Keratinocyte (primary cell): ENCODE measurements around the gene TMEM132A. TPM values are rescaled to one million over a fixed set of nuclear protein-coding genes. Genes with fewer than 3 reads are reported as not detected.

Source experiments
- DNase-seq: peaks from one replicate; pipeline ENCODE4 v3.0.0-alpha.2; 2011; ENCODE audit warnings: low read depth, missing footprints, low spot score
- FAIRE-seq: peaks from 2 replicates; lab custom pipeline; 2011; peaks lifted over from hg19 to GRCh38; lab: Jason Lieb, UNC
- H2AFZ ChIP-seq: 2 replicates; pipeline ENCODE4 v1.6.0; 2012; ENCODE audit warnings: low read length, control low read depth, inconsistent platforms; ENCODE audit not compliant: control insufficient read depth
- H3K27ac ChIP-seq: 2 replicates; pipeline ENCODE4 v1.5.1; 2011; ENCODE audit warnings: low read length; ENCODE audit not compliant: control insufficient read depth, insufficient read depth
- H3K27me3 ChIP-seq: 3 replicates; pipeline ENCODE4 v1.6.0; 2011; ENCODE audit warnings: low read length; ENCODE audit not compliant: control insufficient read depth, insufficient read depth; ENCODE audit errors: extremely low read depth
- H3K36me3 ChIP-seq, 2 experiments: 2 replicates in 1 of 2; 3 replicates in 1 of 2; pipeline ENCODE4 v1.5.1; 2011; ENCODE audit warnings: low read length in 2 of 2, mild to moderate bottlenecking in 1 of 2; ENCODE audit not compliant: control insufficient read depth in 2 of 2, insufficient read depth in 2 of 2; ENCODE audit errors: extremely low read depth in 1 of 2
- H3K4me1 ChIP-seq: 3 replicates; pipeline ENCODE4 v1.5.1; 2011; ENCODE audit warnings: low read length; ENCODE audit not compliant: control insufficient read depth, insufficient read depth; ENCODE audit errors: extremely low read depth
- H3K4me2 ChIP-seq: 3 replicates; pipeline ENCODE4 v1.6.0; 2011; ENCODE audit warnings: low read depth, low read length; ENCODE audit not compliant: control insufficient read depth, insufficient read depth; ENCODE audit errors: extremely low read depth
- H3K4me3 ChIP-seq, 3 experiments: fragments of 200-600 bp in 1 of 3; sonication (generic) in 1 of 3; 2 replicates in 2 of 3; 3 replicates in 1 of 3; pipeline ENCODE4 v1.5.1; 2011 to 2016; ENCODE audit warnings: low read length in 3 of 3, mild to moderate bottlenecking in 3 of 3, control low read depth in 2 of 3, inconsistent platforms in 1 of 3, low read depth in 1 of 3, mixed read lengths in 1 of 3, mixed run types in 1 of 3, moderate library complexity in 1 of 3; ENCODE audit not compliant: control insufficient read depth in 2 of 3, insufficient read depth in 2 of 3; ENCODE audit errors: extremely low read depth in 1 of 3
- H3K79me2 ChIP-seq: 2 replicates; pipeline ENCODE4 v1.6.0; 2012; ENCODE audit warnings: low read length; ENCODE audit not compliant: control insufficient read depth, insufficient read depth
- H3K9ac ChIP-seq: 3 replicates; pipeline ENCODE4 v1.6.0; 2011; ENCODE audit warnings: low read length; ENCODE audit not compliant: control insufficient read depth, insufficient read depth; ENCODE audit errors: extremely low read depth
- H3K9me1 ChIP-seq: 3 replicates; pipeline ENCODE4 v1.6.0; 2011; ENCODE audit warnings: low read length; ENCODE audit not compliant: control insufficient read depth, insufficient read depth; ENCODE audit errors: extremely low read depth
- H3K9me3 ChIP-seq: 2 replicates; pipeline ENCODE4 v1.5.1; 2012; ENCODE audit warnings: low read depth, low read length; ENCODE audit not compliant: control insufficient read depth
- H4K20me1 ChIP-seq: 3 replicates; pipeline ENCODE4 v1.6.0; 2011; ENCODE audit warnings: low read length; ENCODE audit not compliant: control insufficient read depth, insufficient read depth; ENCODE audit errors: extremely low read depth
- EZH2 ChIP-seq: IDR thresholded peaks from one replicate; pipeline ENCODE4 v1.6.1; 2012; ENCODE audit warnings: inconsistent platforms, mild to moderate bottlenecking, low read length, moderate library complexity
- dilution Hi-C: fragments of 300-500 bp; cut with MboI; formaldehyde crosslinking; loops from one replicate; pipeline ENCODE4 v1.7.0; 2020; ENCODE audit warnings: low sequenced_read_pairs; ENCODE audit not compliant: extremely low pct_ligation_motif_present
- polyA plus RNA-seq, 5 experiments: library from polyadenylated mRNA; depleted of rRNA in 3 of 5; stranded (reverse) in 3 of 5; stranded (forward) in 1 of 5; unstranded in 1 of 5; fragments of >200 nt; gene quantifications; 1 replicate in 1 of 5; 2 replicates in 3 of 5; 3 replicates in 1 of 5; pipeline versions ENCODE4 v1.2.1 to v1.2.3, GENCODE V29; 2011 to 2012; ENCODE audit warnings: missing spikeins in 2 of 5, low read depth in 1 of 5, low replicate concordance in 1 of 5
- TF ChIP-seq, protein P1 (sequence below), 3 experiments: IDR thresholded peaks in 1 of 3; conservative IDR thresholded peaks in 1 of 3; optimal IDR thresholded peaks in 1 of 3; 2 replicates in 2 of 3; 3 replicates in 1 of 3; pipeline versions ENCODE3 to v1.5.1; 2011; ENCODE audit warnings: low read length in 3 of 3, mild to moderate bottlenecking in 3 of 3, moderate library complexity in 2 of 3, control low read depth in 1 of 3, inconsistent platforms in 1 of 3; ENCODE audit not compliant: insufficient read depth in 2 of 3; ENCODE audit errors: extremely low read depth in 1 of 3

The TMEM132A gene
- polyA plus RNA-seq, 1 donor (not counting 4 experiments of a cell fraction or from before 2014, with no cell fraction given), result 16.6 TPM

DNA sequence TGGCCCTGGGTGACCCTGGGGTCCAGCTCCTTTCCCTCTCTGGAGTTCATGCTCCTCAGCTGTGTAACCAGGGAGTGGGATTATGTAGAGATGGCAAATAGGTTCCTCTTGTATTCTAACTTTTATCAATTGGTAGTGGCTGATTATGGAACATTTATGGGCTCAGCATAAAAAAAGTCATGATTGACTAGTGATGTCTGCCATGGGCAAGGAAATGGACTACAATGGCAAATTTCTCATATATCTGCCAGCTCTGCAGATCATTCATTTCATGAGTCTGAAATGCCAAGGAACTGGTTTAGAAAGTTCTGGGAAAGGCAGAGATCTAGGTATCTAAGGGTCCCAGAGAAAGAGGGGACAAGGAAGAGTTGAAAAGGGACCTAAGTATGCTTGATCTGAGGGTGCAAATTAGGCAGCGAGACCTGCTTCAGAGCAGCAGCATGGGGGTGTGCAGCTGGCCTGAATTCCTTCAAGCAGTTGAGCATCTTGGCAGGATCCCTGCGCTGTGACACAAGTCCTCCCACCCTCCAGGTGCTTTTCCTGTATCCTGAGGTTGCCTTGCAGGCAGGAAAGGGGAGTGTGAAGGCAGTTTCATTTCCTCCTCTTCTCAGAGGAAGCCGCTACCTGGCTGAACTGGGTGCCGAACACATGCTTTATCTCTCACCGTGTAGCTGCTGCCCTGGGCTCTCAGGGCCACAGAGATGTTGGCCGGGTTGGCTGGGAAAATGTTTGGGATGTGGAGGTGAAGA, 17.3 kb downstream of the TMEM132A start:
- FAIRE-seq (no peak), DNase-seq (no peak)
- Histone ChIP-seq H3K9me3 (no peaks in the 10 kb centered on the region), H3K27me3 (no peaks in the 10 kb centered on the region), H3K4me2 (no peak overlapping the region), H4K20me1 (no peaks in the 10 kb centered on the region), H3K4me1 (peaks cover 18% of the 10 kb centered on the region), H3K36me3 (peaks cover 0 to 4% of the 10 kb centered on the region in 2 experiments), H3K9me1 (no peaks in the 10 kb centered on the region), H3K9ac (no peak overlapping the region), H3K27ac (no peak overlapping the region), H3K4me3 (no peak overlapping the region), H2AFZ (no peak overlapping the region), H3K79me2 (no peaks in the 10 kb centered on the region)
- dilution Hi-C loops, result no loop called here
- no peak for TF ChIP-seq EZH2
- TF ChIP-seq, protein P1, sequence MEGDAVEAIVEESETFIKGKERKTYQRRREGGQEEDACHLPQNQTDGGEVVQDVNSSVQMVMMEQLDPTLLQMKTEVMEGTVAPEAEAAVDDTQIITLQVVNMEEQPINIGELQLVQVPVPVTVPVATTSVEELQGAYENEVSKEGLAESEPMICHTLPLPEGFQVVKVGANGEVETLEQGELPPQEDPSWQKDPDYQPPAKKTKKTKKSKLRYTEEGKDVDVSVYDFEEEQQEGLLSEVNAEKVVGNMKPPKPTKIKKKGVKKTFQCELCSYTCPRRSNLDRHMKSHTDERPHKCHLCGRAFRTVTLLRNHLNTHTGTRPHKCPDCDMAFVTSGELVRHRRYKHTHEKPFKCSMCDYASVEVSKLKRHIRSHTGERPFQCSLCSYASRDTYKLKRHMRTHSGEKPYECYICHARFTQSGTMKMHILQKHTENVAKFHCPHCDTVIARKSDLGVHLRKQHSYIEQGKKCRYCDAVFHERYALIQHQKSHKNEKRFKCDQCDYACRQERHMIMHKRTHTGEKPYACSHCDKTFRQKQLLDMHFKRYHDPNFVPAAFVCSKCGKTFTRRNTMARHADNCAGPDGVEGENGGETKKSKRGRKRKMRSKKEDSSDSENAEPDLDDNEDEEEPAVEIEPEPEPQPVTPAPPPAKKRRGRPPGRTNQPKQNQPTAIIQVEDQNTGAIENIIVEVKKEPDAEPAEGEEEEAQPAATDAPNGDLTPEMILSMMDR (optimal IDR thresholded peaks at IDR 0.05 in 1 of 3, IDR thresholded peaks at IDR 0.05 in 1 of 3, conservative IDR thresholded peaks at IDR 0.05 in 1 of 3; ENCODE audit: extremely low read depth in 1 of 3, insufficient read depth in 2 of 3, low read length in 3 of 3), result no peak

DNA sequence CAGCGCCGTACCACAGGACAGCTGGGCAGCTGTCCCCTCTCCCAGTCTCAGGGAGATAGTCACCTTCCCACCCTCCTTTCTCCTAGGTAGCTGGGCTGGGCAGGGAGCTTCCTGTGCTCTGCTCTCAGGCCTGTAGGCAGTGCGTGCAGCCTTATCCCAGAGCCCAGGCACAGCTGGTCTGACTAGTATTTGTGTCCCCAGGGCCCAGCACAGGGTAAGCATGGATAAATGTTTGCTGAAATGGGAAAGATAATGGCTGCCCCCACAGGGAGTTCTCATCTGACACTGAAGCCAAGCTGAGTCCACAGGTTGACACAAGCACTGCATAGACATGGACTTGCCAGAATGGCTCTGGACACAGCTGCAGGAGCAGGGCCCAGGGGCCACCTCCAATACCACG, 18.0 kb downstream of the TMEM132A start:
- DNase-seq (no peak), FAIRE-seq (no peak)
- H2AFZ ChIP-seq, result no peak overlapping the region
- H3K4me3 ChIP-seq, result no peak overlapping the region
- H3K79me2 ChIP-seq, result no peaks in the 10 kb centered on the region
- H3K9ac ChIP-seq, result no peak overlapping the region
- H3K27ac ChIP-seq, result no peak overlapping the region
- TF ChIP-seq EZH2, result no peak
- TF ChIP-seq, protein P1 (optimal IDR thresholded peaks at IDR 0.05 in 1 of 3, IDR thresholded peaks at IDR 0.05 in 1 of 3, conservative IDR thresholded peaks at IDR 0.05 in 1 of 3; ENCODE audit: extremely low read depth in 1 of 3, insufficient read depth in 2 of 3, low read length in 3 of 3), result no peak
- no peaks in the 10 kb centered on the region for H4K20me1 ChIP-seq
- peaks cover 18% of the 10 kb centered on the region for H3K4me1 ChIP-seq
- H3K9me1 ChIP-seq, result no peaks in the 10 kb centered on the region
- H3K27me3 ChIP-seq, result no peaks in the 10 kb centered on the region
- dilution Hi-C loops, result no loop called here
- H3K36me3 ChIP-seq, result peaks cover 0 to 2% of the 10 kb centered on the region in 2 experiments
- H3K9me3 ChIP-seq, result no peaks in the 10 kb centered on the region
- no peak overlapping the region for H3K4me2 ChIP-seq
